Activated naive CD4-positive, alpha-beta T cell treated with anti-CD3 and anti-CD28 coated beads, Interleukin-2, amount 10 ng/mL, durations not matched to agents 7 days and 5 days (primary cell): Measurements from ENCODE around the gene PCDHGA1.
"Not testable (repeated sequence)": the region's sequence is repeated elsewhere in the genome, so short reads cannot be mapped to it uniquely, and the experiment has no call there.

Experiments
- CTCF ChIA-PET: fragments of 350-600 bp; sonication (Branson Sonifier 250); formaldehyde crosslinking; loops from one replicate; lab custom pipeline; 2021; ENCODE audit warnings: antibody characterized with exemption; lab: Charles Lee
- DNase-seq: peaks from one replicate; pipeline ENCODE4 v3.0.0-alpha.2; 2020
- H3K27ac Mint-ChIP-seq: one replicate; pipeline ENCODE4 v1.8.0; 2021; ENCODE audit warnings: mild to moderate bottlenecking, moderate library complexity, mixed read lengths
- H3K27me3 Mint-ChIP-seq: one replicate; pipeline ENCODE4 v1.8.0; 2021; ENCODE audit warnings: mild to moderate bottlenecking, mixed read lengths
- H3K36me3 Mint-ChIP-seq: one replicate; pipeline ENCODE4 v1.8.0; 2021; ENCODE audit warnings: mixed read lengths
- H3K4me1 Mint-ChIP-seq: one replicate; pipeline ENCODE4 v1.8.0; 2021; ENCODE audit warnings: mixed read lengths
- H3K4me3 Mint-ChIP-seq: one replicate; pipeline ENCODE4 v1.8.0; 2021; ENCODE audit warnings: mild to moderate bottlenecking, moderate library complexity, mixed read lengths
- H3K9me3 Mint-ChIP-seq: one replicate; pipeline ENCODE4 v1.8.0; 2021; ENCODE audit warnings: mixed read lengths

PCDHGA1 gene

GRCh38 chr5:141417494-141418172 is 87.3 kb downstream of the PCDHGA1 start, which contains the start of gene PCDHGB7:
Gene PCDHGB7, plus strand, starts transcription at chr5:141417677. Its CDS starts 183 bp downstream, at chr5:141417860.
- peak within 1 kb of the TSS; percentile 59 for H3K27ac Mint-ChIP-seq
- peak; percentile 63 for DNase-seq
- H3K9me3 Mint-ChIP-seq, result peaks cover 38% of the 10 kb centered on the region
- peaks cover 90% of the 10 kb centered on the region for H3K27me3 Mint-ChIP-seq
- H3K36me3 Mint-ChIP-seq, result peaks cover 27% of the 10 kb centered on the region
- H3K4me3 Mint-ChIP-seq, result peak within 1 kb of the TSS; percentile 60
- CTCF ChIA-PET, result interaction anchor here (0.9 to 1.7 kb wide), 9 partner anchors 11 to 146 kb away, joined by 3 to 6 read pairs (median 4); partner anchors contain the start of genes PCDHGB3 and PCDHGB6
- H3K4me1 Mint-ChIP-seq, result peaks cover 32% of the 10 kb centered on the region

- CTCF ChIA-PET, result interaction anchor here (0.6 to 3.3 kb wide), 7 partner anchors 11 to 148 kb away, joined by 3 to 14 read pairs (median 4); partner anchors contain the start of genes PCDHGA12 and PCDHGB3
Measured at GRCh38 chr5:141419074-141419880, 89.0 kb downstream of the PCDHGA1 start.

DNA sequence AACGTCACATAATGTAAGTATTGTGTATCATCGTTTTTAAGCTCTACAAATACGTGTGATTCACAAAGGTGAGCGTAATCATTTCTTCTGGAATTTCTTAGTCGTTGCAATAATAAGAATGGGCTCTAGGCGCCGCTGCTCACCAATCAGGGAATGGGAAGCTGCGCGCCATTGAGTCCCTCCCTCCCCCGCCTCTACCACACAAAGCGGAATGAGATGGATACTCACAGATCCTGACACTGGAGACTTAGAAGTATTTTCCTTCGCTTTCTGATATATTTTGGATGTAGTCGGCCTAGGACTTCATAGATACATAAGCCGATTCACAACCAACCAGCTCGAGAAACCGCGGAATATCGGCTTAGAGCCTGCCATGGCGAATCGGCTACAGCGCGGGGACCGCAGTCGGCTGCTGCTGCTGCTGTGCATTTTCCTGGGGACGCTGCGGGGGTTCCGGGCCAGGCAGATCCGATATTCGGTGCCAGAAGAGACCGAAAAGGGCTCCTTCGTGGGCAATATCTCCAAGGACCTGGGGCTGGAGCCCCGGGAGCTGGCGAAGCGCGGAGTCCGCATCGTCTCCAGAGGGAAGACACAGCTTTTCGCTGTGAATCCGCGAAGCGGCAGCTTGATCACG is 90.7 kb downstream of the PCDHGA1 start, which contains the start of gene PCDHGA11:
PCDHGA11 (plus strand) TSS at position 197 of the 634 bp plus-strand sequence; CDS start at position 374, 177 bp downstream.
- Mint-ChIP-seq H3K9me3 (peaks cover 32% of the 10 kb centered on the region), H3K27ac (peak within 1 kb of the TSS; percentile 77), H3K4me1 (peaks cover 16% of the 10 kb centered on the region), H3K4me3 (peak within 1 kb of the TSS; percentile 76), H3K27me3 (peaks cover 69% of the 10 kb centered on the region), H3K36me3 (peaks cover 21% of the 10 kb centered on the region)
- DNase-seq, result peak; percentile 52
- CTCF ChIA-PET, result interaction anchor here (0.7 to 3.3 kb wide), 29 partner anchors 8 to 194 kb away, joined by 3 to 35 read pairs (median 3); partner anchors contain the start of genes PCDHGA10, PCDHGA12, PCDHGA5 and PCDHGA7

More at GRCh38 chr5:141419074-141419880, 89.0 kb downstream of the PCDHGA1 start:
- Mint-ChIP-seq H3K36me3 (peaks cover 23% of the 10 kb centered on the region), H3K9me3 (peaks cover 36% of the 10 kb centered on the region), H3K4me3 (no peak overlapping the region), H3K4me1 (peaks cover 20% of the 10 kb centered on the region), H3K27ac (peak overlapping the region; percentile 59), H3K27me3 (peaks cover 83% of the 10 kb centered on the region)
- no peak for DNase-seq

DNA sequence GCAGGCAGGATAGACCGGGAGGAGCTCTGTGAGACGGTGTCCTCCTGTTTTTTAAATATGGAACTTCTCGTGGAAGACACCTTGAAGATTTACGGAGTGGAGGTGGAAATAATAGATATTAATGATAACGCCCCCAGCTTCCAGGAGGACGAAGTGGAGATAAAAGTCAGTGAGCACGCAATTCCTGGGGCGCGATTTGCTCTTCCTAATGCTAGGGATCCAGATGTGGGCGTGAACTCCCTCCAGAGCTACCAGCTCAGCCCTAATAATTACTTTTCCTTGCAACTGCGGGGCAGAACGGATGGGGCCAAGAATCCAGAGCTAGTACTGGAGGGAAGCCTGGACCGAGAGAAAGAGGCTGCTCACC is 91.2 kb downstream of the PCDHGA1 start:
- H3K9me3 Mint-ChIP-seq, result peaks cover 32% of the 10 kb centered on the region
- CTCF ChIA-PET, result interaction anchor here (0.7 to 3.3 kb wide), 27 partner anchors 9 to 194 kb away, joined by 3 to 35 read pairs (median 4); partner anchors contain the start of genes PCDHGA10, PCDHGA12, PCDHGA7 and PCDHGA8

GRCh38 chr5:141422742-141423291 is 92.5 kb downstream of the PCDHGA1 start:
- H3K9me3 Mint-ChIP-seq, result peaks cover 32% of the 10 kb centered on the region

More for the DNA sequence above, 91.2 kb downstream of the PCDHGA1 start:
- no peak for DNase-seq
- H3K27me3 Mint-ChIP-seq, result peaks cover 70% of the 10 kb centered on the region
- peaks cover 21% of the 10 kb centered on the region for H3K36me3 Mint-ChIP-seq
- peak overlapping the region; percentile 77 for H3K27ac Mint-ChIP-seq
- H3K4me1 Mint-ChIP-seq, result peaks cover 16% of the 10 kb centered on the region
- H3K4me3 Mint-ChIP-seq, result peak overlapping the region; percentile 76

DNA sequence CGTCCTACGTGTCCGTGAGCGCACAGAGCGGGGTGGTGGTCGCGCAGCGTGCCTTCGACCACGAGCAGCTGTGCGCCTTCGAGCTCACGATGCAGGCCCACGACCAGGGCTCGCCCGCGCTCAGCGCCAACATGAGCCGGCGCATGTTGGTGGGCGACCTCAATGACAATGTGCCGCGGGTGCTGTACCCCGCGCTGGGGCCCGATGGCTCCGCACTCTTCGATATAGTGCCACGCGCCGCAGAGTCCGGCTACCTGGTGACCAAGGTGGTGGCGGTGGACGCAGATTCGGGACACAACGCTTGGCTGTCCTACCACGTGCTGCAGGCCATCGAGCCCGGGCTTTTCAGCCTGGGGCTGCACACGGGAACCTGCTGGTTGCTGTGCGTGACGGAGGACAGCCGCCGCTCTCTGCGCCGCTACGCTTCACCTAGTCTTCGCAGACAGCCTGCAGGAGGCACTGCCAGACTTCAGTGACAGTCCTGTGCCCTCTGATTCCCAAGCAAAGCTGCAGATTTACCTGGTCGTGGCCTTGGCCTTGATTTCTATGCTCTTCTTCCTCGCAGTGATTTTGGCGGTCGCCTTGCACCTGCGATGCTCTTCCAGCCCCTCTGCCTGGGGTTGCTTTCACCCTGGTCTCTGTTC is 97.6 kb downstream of the PCDHGA1 start:
- DNase-seq, result no peak
- peaks cover 9% of the 10 kb centered on the region for H3K36me3 Mint-ChIP-seq
- CTCF ChIA-PET, result interaction anchor here (1.0 to 3.4 kb wide), 3 partner anchors 10 to 130 kb away, joined by 3 to 24 read pairs (median 3); partner anchors contain the start of gene PCDHGA10
- H3K4me1 Mint-ChIP-seq, result peaks cover 12% of the 10 kb centered on the region
- peaks cover 61% of the 10 kb centered on the region for H3K27me3 Mint-ChIP-seq
- no peak overlapping the region for H3K4me3 Mint-ChIP-seq
- H3K27ac Mint-ChIP-seq, result no peak overlapping the region
- peaks cover 16% of the 10 kb centered on the region for H3K9me3 Mint-ChIP-seq

More at GRCh38 chr5:141422742-141423291, 92.5 kb downstream of the PCDHGA1 start:
- no peak overlapping the region for H3K27ac Mint-ChIP-seq
- CTCF ChIA-PET, result interaction anchor here (3.3 kb wide), 1 partner anchor 90 kb away, joined by 14 read pairs; no protein-coding TSS in a partner anchor
- peaks cover 72% of the 10 kb centered on the region for H3K27me3 Mint-ChIP-seq
- DNase-seq, result no peak
- H3K4me1 Mint-ChIP-seq, result peaks cover 15% of the 10 kb centered on the region
- no peak overlapping the region for H3K4me3 Mint-ChIP-seq
- H3K36me3 Mint-ChIP-seq, result peaks cover 21% of the 10 kb centered on the region

DNA sequence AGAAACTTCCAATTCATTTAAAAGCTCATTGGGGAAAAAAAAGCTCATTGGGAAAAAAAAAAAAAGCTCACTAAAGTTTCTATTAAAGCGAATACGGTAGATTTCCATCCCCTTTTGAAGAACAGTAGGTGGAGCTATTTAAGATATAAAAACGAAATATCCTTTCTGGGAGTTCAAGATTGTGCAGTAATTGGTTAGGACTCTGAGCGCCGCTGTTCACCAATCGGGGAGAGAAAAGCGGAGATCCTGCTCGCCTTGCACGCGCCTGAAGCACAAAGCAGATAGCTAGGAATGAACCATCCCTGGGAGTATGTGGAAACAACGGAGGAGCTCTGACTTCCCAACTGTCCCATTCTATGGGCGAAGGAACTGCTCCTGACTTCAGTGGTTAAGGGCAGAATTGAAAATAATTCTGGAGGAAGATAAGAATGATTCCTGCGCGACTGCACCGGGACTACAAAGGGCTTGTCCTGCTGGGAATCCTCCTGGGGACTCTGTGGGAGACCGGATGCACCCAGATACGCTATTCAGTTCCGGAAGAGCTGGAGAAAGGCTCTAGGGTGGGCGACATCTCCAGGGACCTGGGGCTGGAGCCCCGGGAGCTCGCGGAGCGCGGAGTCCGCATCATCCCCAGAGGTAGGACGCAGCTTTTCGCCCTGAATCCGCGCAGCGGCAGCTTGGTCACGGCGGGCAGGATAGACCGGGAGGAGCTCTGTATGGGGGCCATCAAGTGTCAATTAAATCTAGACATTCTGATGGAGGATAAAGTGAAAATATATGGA is 100.2 kb downstream of the PCDHGA1 start, which contains the start of gene PCDHGA12:
PCDHGA12 (plus strand) TSS at position 176 of the 782 bp plus-strand sequence; CDS start at position 429, 253 bp downstream.
- Mint-ChIP-seq H3K36me3 (peaks cover 9% of the 10 kb centered on the region), H3K4me1 (peaks cover 12% of the 10 kb centered on the region), H3K27me3 (peaks cover 59% of the 10 kb centered on the region), H3K27ac (peak within 1 kb of the TSS; percentile 82), H3K4me3 (peak within 1 kb of the TSS; percentile 67), H3K9me3 (peaks cover 16% of the 10 kb centered on the region)
- CTCF ChIA-PET, result interaction anchor here (0.7 to 3.8 kb wide), 29 partner anchors 9 to 234 kb away, joined by 3 to 43 read pairs (median 4); partner anchors contain the start of genes PCDHGA1, PCDHGA11, PCDHGB3 and PCDHGB4
- peak; percentile 36 for DNase-seq

- CTCF ChIA-PET, result interaction anchor here (0.8 to 3.8 kb wide), 12 partner anchors 10 to 133 kb away, joined by 3 to 43 read pairs (median 8); partner anchors contain the start of genes PCDHGA11, PCDHGB7 and PCDHGC5
- H3K4me1 Mint-ChIP-seq, result peaks cover 12% of the 10 kb centered on the region
- no peak for DNase-seq
- peaks cover 52% of the 10 kb centered on the region for H3K27me3 Mint-ChIP-seq
- H3K36me3 Mint-ChIP-seq, result peaks cover 9% of the 10 kb centered on the region
- peaks cover 16% of the 10 kb centered on the region for H3K9me3 Mint-ChIP-seq
- peak overlapping the region; percentile 63 for H3K27ac Mint-ChIP-seq
- peak overlapping the region; percentile 1 for H3K4me3 Mint-ChIP-seq
Measured at GRCh38 chr5:141431286-141431685, 101.0 kb downstream of the PCDHGA1 start.

GRCh38 chr5:141432308-141432707 is 102.0 kb downstream of the PCDHGA1 start:
- H3K27ac Mint-ChIP-seq, result peak overlapping the region; percentile 42

GRCh38 chr5:141432726-141433125 is 102.4 kb downstream of the PCDHGA1 start:
- Mint-ChIP-seq H3K4me1 (peaks cover 12% of the 10 kb centered on the region), H3K9me3 (peaks cover 16% of the 10 kb centered on the region), H3K27me3 (peaks cover 42% of the 10 kb centered on the region)
- H3K27ac Mint-ChIP-seq, H3K4me3 Mint-ChIP-seq, DNase-seq, H3K36me3 Mint-ChIP-seq: not testable (repeated sequence)
- CTCF ChIA-PET, result interaction anchor here (3.8 kb wide), 1 partner anchor 78 kb away, joined by 43 read pairs; no protein-coding TSS in a partner anchor

More at GRCh38 chr5:141432308-141432707, 102.0 kb downstream of the PCDHGA1 start:
- Mint-ChIP-seq H3K27me3 (peaks cover 46% of the 10 kb centered on the region), H3K9me3 (peaks cover 16% of the 10 kb centered on the region), H3K4me1 (peaks cover 12% of the 10 kb centered on the region), H3K4me3 (peak overlapping the region; percentile 1)
- not testable (repeated sequence) for DNase-seq, H3K36me3 Mint-ChIP-seq
- CTCF ChIA-PET, result interaction anchor here (1.0 to 3.8 kb wide), 2 partner anchors 11 to 79 kb away, joined by 3 to 43 read pairs; no protein-coding TSS in a partner anchor

DNA sequence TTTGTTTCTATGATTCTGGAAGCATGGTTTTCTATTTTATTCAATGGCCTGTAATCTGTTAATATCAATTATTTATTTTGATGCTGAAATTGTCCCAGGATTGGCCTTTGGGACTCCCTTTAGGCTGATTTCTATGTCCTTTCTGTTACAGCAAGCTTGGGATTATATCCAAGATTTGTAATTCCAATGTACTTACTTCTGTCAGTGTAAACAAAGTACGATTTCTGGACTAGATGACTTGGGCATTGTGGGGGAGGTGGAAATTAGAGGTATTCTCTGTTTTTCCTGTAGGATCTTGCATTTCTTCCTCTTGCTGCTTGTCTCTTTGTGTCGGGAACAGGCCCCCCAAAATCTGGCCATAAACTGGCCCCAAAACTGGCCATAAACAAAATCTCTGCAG is 103.7 kb downstream of the PCDHGA1 start:
- Mint-ChIP-seq H3K36me3 (peaks cover 9% of the 10 kb centered on the region), H3K9me3 (peaks cover 12% of the 10 kb centered on the region), H3K4me3 (no peak overlapping the region), H3K27me3 (peaks cover 32% of the 10 kb centered on the region), H3K4me1 (peaks cover 12% of the 10 kb centered on the region), H3K27ac (no peak overlapping the region)
- CTCF ChIA-PET, result no interaction called here
- DNase-seq, result no peak
